GM12874 (cell line): Measurements from ENCODE around the gene DOK3.

Experiments
- CTCF ChIP-seq: IDR thresholded peaks from 2 replicates; pipeline ENCODE4 v1.5.1; 2011; ENCODE audit warnings: low read depth, mild to moderate bottlenecking, control low read depth, low read length, moderate library complexity; ENCODE audit not compliant: insufficient read depth

DOK3 gene

GRCh38 chr5:177530638-177531037, 21.0 kb upstream of the DOK3 start:
- TF ChIP-seq CTCF = no peak

DNA sequence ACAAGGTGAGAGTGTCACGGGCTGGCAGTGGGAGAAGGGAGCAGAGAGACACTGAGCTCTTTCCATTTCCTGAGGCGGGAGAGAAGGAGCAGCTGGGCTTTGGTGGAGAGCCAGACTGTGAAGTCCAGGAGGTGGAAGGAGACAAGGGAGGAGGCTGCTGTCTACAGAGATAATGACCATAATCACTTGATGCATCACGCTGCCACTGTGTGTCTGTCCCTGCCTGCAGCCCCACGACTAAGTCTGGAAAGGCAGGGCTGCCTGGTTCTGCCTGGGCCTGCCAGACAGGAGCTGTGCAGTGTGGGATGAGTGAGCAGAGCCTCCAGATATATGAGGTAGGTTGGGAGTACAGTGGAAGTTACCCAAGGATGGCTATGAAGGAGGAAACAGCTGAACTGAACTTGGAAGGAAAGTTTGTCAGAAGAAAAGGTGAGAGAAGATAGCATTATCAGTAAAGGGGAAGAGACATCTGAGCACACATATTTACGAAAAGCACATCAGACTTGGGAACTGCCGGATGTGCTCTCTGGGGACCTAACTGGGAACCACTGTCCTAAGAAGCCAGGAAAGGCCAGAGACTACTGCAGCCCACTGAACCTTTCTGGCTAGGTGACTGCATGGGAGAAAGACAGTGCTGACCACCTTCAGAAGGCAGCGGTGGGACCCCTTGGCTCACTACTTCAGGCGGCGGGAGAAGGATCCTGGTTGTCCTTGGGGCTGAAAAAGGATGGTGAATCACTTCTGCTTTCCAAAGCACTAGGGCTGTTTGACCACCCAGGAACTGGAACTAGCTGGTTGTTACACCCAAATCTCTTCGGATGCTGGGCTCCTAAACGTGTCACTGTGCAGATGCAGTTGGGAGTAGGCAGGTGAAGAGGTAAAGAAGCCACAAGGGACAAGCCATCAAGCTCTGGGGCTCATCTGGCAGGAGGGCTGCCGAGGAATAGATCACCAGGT, 19.9 kb upstream of the DOK3 start:
- no peak for TF ChIP-seq CTCF

DNA sequence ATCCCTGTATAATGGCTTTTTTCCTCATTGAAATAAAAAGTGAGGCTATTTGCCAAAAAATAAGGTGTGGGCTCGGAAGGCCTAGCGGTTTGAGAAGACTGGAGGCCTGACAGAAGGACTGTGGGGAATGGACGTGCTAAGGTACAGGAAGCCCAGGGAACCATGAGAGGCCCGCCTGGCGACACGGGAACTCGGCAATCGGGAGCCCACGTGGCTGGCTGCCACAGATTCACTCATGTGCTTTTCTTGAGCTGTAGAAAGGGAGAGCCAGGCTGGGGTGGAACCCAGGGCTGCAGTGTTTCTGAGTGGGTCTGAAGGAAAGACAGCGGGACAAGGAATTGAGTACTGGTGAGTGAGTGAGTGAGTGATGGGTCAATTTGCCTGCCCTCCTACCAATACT, 19.0 kb upstream of the DOK3 start:
- no peak for TF ChIP-seq CTCF

DNA sequence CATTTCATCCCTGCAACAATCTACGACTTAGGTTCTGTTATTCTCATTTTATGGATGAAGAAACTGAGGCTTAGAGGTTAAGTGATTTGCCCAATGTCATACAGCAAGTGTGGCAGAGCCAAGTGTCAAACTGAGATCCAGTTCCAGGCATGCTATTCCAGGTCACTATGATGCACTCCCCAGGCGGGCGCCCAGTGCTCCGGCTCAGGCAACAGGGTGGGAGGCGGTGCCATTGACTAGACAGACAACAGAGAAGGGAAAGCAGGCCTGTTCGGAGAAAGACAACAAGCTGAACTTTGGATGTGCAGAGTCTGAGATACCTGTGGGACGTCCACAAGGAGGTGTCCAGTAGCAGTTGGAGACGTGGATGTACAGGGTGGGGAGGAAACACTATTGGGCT, 18.0 kb upstream of the DOK3 start:
- TF ChIP-seq CTCF = no peak

GRCh38 chr5:177526791-177527190, 17.2 kb upstream of the DOK3 start:
- no peak for TF ChIP-seq CTCF

GRCh38 chr5:177526191-177526590, 16.6 kb upstream of the DOK3 start:
- TF ChIP-seq CTCF = no peak

DNA sequence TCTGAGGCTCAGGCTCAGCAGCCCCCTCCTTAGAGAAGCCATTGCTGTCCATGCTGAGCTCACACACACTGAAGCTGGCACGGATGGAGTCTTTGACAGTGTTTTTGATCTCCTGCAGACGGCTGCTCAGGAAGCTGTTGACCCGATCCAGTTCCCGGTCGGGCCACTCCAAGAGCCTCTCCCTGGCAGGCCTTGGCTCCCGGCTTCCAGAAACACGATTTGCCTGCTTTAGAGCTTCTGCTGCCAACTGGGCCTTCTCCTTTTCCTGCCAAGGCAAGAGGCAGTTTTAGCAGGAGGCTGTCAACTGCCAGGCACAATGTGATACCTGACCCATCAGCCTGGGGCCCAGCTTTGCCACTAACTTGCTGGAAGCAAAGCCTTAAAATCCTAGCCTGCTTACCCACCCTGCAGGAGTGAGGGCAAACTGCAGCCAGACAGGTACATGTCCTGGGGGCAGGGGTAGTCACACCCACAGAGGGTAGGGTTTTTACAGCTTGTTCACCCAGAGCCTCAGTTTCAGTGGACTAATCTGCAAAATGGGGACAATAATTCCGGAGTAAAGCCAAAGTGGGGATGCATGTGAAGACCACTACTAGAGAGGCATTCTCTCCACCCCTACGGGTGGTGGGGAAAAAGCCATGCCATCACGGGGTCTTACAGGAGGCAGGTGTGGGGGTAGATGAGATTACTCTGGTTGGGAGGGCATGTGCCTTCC, 15.5 kb upstream of the DOK3 start:
- TF ChIP-seq CTCF = no peak
